Measurements from ENCODE around the gene BPIFB2. TPM values are rescaled to one million over a fixed set of nuclear protein-coding genes. Genes with fewer than 3 reads are reported as not detected.

Gene BPIFB2
- total RNA-seq, 1 experiment from 2014 or later, result not detected

DNA sequence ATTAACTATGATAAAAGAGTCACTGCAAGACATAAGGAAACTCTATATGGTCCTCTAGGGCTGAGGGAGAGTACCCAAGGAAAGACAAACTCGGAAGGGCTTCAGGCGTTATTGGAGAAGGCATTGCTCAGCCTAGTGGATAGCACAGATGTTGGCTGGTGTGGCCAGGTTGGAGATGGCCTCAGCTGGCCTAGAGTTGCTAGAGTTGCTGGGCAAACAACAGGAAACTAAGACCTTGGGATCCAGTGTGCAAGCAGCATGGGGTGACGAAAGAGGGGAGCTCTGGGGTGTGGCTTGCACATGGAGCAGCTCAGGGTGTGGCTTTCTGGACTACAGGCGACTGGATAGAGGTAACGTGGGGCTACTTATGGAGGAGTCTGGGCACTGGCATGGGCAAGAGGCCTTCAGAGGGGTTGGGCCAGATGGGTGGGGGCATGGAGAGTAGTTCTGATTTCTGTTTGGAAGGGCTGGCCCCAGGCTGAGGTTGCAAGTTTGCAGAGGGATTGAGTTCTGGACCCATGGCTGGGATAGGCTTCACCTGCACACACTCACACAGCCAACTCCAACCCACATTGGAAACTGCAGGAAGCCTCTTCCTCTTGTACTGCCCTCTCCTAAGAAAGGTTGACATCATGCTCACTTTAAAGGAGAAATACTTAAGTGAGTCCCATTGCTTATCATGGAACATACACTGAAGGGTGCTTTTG, 18.7 kb downstream of the BPIFB2 start:
- intact Hi-C loops (cut with micrococcal nuclease; ENCODE audit: unreplicated experiment) (no loop called here), in situ Hi-C loops (cut with HindIII; ENCODE audit: low pct_unique_long_range_greater_than_20kb, low sequenced_read_pairs) (no loop called here)
- POLR2A ChIA-PET, result no interaction called here
- CTCF ChIA-PET, result interaction anchor here (0.6 kb wide), 1 partner anchor 72 kb away, joined by 5 read pairs; no protein-coding TSS in a partner anchor
- no peaks in the 10 kb centered on the region; the same call in 1 of the 2 replicates for H3K4me1 ChIP-seq (ENCODE audit: control insufficient read depth, insufficient read depth, low read length)
- DNase-seq (ENCODE audit: low read depth, low spot score), result no peak
- no peak overlapping the region for H3K27ac ChIP-seq (ENCODE audit: low read length)
- no TSS peak for BruUV-seq (replicated peaks)
- no peaks in the 10 kb centered on the region for H3K36me3 ChIP-seq (ENCODE audit: control insufficient read depth, insufficient read depth, low read length)
- no peaks in the 10 kb centered on the region for H3K27me3 ChIP-seq (ENCODE audit: control insufficient read depth, insufficient read depth, low read length)
- no peak for ATAC-seq
- no peak overlapping the region for H3K4me3 ChIP-seq (ENCODE audit: low read depth in 2 of 2, low read length in 2 of 2)
- no peaks in the 10 kb centered on the region for H3K9me3 ChIP-seq (ENCODE audit: control insufficient read depth, insufficient read depth, low read depth, low read length)
- TF ChIP-seq, protein P1, sequence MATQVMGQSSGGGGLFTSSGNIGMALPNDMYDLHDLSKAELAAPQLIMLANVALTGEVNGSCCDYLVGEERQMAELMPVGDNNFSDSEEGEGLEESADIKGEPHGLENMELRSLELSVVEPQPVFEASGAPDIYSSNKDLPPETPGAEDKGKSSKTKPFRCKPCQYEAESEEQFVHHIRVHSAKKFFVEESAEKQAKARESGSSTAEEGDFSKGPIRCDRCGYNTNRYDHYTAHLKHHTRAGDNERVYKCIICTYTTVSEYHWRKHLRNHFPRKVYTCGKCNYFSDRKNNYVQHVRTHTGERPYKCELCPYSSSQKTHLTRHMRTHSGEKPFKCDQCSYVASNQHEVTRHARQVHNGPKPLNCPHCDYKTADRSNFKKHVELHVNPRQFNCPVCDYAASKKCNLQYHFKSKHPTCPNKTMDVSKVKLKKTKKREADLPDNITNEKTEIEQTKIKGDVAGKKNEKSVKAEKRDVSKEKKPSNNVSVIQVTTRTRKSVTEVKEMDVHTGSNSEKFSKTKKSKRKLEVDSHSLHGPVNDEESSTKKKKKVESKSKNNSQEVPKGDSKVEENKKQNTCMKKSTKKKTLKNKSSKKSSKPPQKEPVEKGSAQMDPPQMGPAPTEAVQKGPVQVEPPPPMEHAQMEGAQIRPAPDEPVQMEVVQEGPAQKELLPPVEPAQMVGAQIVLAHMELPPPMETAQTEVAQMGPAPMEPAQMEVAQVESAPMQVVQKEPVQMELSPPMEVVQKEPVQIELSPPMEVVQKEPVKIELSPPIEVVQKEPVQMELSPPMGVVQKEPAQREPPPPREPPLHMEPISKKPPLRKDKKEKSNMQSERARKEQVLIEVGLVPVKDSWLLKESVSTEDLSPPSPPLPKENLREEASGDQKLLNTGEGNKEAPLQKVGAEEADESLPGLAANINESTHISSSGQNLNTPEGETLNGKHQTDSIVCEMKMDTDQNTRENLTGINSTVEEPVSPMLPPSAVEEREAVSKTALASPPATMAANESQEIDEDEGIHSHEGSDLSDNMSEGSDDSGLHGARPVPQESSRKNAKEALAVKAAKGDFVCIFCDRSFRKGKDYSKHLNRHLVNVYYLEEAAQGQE (IDR thresholded peaks at IDR 0.05; ENCODE audit: insufficient read depth in 1 of 2, low read depth in 2 of 2, low read length in 1 of 2), result no peak
- no peak for TF ChIP-seq TCF7L2 (IDR thresholded peaks at IDR 0.05; ENCODE audit: low read depth, low read length)
- TF ChIP-seq SIN3A (IDR thresholded peaks at IDR 0.05; ENCODE audit: borderline replicate concordance, insufficient read depth, low read depth, low read length), result no peak
- TF ChIP-seq, protein P2, sequence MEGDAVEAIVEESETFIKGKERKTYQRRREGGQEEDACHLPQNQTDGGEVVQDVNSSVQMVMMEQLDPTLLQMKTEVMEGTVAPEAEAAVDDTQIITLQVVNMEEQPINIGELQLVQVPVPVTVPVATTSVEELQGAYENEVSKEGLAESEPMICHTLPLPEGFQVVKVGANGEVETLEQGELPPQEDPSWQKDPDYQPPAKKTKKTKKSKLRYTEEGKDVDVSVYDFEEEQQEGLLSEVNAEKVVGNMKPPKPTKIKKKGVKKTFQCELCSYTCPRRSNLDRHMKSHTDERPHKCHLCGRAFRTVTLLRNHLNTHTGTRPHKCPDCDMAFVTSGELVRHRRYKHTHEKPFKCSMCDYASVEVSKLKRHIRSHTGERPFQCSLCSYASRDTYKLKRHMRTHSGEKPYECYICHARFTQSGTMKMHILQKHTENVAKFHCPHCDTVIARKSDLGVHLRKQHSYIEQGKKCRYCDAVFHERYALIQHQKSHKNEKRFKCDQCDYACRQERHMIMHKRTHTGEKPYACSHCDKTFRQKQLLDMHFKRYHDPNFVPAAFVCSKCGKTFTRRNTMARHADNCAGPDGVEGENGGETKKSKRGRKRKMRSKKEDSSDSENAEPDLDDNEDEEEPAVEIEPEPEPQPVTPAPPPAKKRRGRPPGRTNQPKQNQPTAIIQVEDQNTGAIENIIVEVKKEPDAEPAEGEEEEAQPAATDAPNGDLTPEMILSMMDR (IDR thresholded peaks at IDR 0.05), result no peak
- TF ChIP-seq POLR2AphosphoS5 (IDR thresholded peaks at IDR 0.05; ENCODE audit: low read depth, low read length), result no peak

DNA sequence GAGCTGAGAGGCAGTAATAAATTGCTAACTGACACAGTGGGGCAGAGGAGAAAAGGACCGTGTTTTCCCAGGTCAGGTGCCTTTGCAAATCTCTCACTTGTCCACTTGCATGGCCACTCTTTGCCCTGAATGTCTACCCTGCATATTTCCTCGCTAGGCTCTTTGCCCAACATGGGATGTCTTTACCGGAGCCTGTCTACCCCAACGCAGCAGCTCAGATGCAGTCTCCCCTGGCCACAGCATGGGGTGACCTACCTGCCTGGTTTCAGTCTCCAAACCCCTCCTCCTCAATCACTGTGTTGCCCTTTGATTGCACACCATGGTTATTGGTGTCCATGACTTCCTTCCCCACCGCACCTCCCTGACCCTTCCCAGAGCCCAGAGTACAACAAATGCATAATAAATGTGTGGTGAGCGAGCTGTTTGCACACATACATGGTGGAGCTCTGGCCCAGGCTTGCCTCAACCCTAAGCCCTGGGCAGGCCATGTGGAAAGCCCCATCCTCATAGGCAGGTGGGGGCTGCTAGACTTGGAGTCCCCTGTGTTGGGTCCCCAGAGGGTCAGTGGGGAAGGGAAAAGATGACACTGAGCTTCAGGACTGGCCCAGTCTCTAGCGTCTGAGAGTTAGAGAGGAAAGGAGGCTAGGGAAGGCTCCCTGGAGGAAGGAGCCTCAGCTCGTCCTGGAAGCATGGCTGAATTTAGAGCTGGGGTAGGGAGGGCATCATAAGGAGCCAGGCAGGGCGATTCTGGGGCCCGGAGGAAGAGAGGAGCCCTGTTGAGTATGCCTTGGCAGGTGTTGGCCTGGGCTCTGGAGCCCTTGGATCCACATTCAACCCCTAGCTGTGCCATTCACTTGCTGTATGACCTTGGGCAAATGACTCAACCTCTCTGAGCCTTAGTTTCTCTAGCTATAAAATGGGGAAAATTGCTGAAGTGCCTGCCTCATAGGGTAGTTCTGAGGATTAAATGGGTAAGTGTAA, 19.6 kb downstream of the BPIFB2 start:
- no peak for ATAC-seq
- Histone ChIP-seq H3K4me1 (ENCODE audit: control insufficient read depth, insufficient read depth, low read length) (no peaks in the 10 kb centered on the region; the same call in 1 of the 2 replicates), H3K27me3 (ENCODE audit: control insufficient read depth, insufficient read depth, low read length) (no peaks in the 10 kb centered on the region), H3K4me3 (ENCODE audit: low read depth in 2 of 2, low read length in 2 of 2) (no peak overlapping the region), H3K27ac (ENCODE audit: low read length) (no peak overlapping the region), H3K9me3 (ENCODE audit: control insufficient read depth, insufficient read depth, low read depth, low read length) (no peaks in the 10 kb centered on the region), H3K36me3 (ENCODE audit: control insufficient read depth, insufficient read depth, low read length) (no peaks in the 10 kb centered on the region)
- CTCF ChIA-PET, result no interaction called here
- intact Hi-C loops (cut with micrococcal nuclease; ENCODE audit: unreplicated experiment), result no loop called here
- TF ChIP-seq, protein P1 (IDR thresholded peaks at IDR 0.05; ENCODE audit: insufficient read depth in 1 of 2, low read depth in 2 of 2, low read length in 1 of 2), result no peak
- TF ChIP-seq, protein P2 (IDR thresholded peaks at IDR 0.05), result no peak
- TF ChIP-seq TCF7L2 (IDR thresholded peaks at IDR 0.05; ENCODE audit: low read depth, low read length) (no peak), POLR2AphosphoS5 (IDR thresholded peaks at IDR 0.05; ENCODE audit: low read depth, low read length) (no peak), SIN3A (IDR thresholded peaks at IDR 0.05; ENCODE audit: borderline replicate concordance, insufficient read depth, low read depth, low read length) (no peak)
- in situ Hi-C loops (cut with HindIII; ENCODE audit: low pct_unique_long_range_greater_than_20kb, low sequenced_read_pairs), result no loop called here
- POLR2A ChIA-PET, result no interaction called here
- DNase-seq (ENCODE audit: low read depth, low spot score), result no peak
- no TSS peak for BruUV-seq (replicated peaks)

Measured in Panc1 (cell line).